Suprapubic skin (tissue), 4 donors: ENCODE results near the gene MYO5A. TPM values are rescaled to one million over a fixed set of nuclear protein-coding genes. Genes with fewer than 3 reads are reported as not detected.

Source experiments
- DNase-seq, 2 donors: peaks; one replicate each; pipeline ENCODE4 v3.0.0-alpha.2; 2019; ENCODE audit warnings: low spot score in 2 of 2
- H3K27ac ChIP-seq: fragments of 200-600 bp; sonication (generic); one replicate; pipeline ENCODE4 v1.5.1; 2019
- H3K27me3 ChIP-seq: fragments of 200-600 bp; sonication (generic); one replicate; pipeline ENCODE4 v1.5.1; 2019
- H3K36me3 ChIP-seq: fragments of 200-600 bp; sonication (generic); one replicate; pipeline ENCODE4 v1.5.1; 2019
- H3K4me1 ChIP-seq: fragments of 200-600 bp; sonication (generic); one replicate; pipeline ENCODE4 v1.5.1; 2019
- H3K4me3 ChIP-seq: fragments of 200-600 bp; sonication (generic); one replicate; pipeline ENCODE4 v1.5.1; 2019; ENCODE audit warnings: mild to moderate bottlenecking
- H3K9me3 ChIP-seq: fragments of 200-600 bp; sonication (generic); one replicate; pipeline ENCODE4 v1.5.1; 2019
- EP300 ChIP-seq: sonication (generic); formaldehyde crosslinking; IDR thresholded peaks from one replicate; pipeline ENCODE4 v1.6.1; 2017; ENCODE audit warnings: antibody characterized with exemption
- POLR2A ChIP-seq, 2 donors: fragments of 450-650 bp; IDR thresholded peaks; one replicate each; pipeline ENCODE4 v1.6.1; 2017; ENCODE audit warnings: antibody characterized with exemption in 2 of 2, mild to moderate bottlenecking in 2 of 2, moderate library complexity in 2 of 2
- POLR2AphosphoS5 ChIP-seq, 3 donors: sonication (generic); formaldehyde crosslinking; IDR thresholded peaks; one replicate each; pipeline ENCODE4 v1.6.1; 2017; ENCODE audit warnings: antibody characterized with exemption in 3 of 3
- WGBS: methylation state at CpG from one replicate; pipeline ENCODE4 v1.1.5; 2018; 5-methylcytosine and 5-hydroxymethylcytosine counted together
- total RNA-seq, 4 donors: library from RNA; depleted of rRNA; stranded (reverse); fragments of >200 nt; gene quantifications; one replicate each; pipeline ENCODE4 v1.1.0, GENCODE V29; 2016
- TF ChIP-seq, protein P1 (sequence below), 2 donors: fragments of 200-600 bp in 1 of 2; fragments of 450-650 bp in 1 of 2; sonication (generic) in 1 of 2; IDR thresholded peaks; one replicate each; pipeline ENCODE4 v1.5.1; 2016 to 2019; ENCODE audit warnings: antibody characterized with exemption in 2 of 2, mild to moderate bottlenecking in 1 of 2, moderate library complexity in 1 of 2

The MYO5A gene
- total RNA-seq, 4 donors from 2014 or later = 37.4 to 73.7 (median 47.0) TPM

GRCh38 chr15:52511084-52511483 lies 17.6 kb downstream of the MYO5A start:
- TF ChIP-seq EP300 = no peak
- no peak for TF ChIP-seq POLR2AphosphoS5 (IDR thresholded peaks at IDR 0.05)
- TF ChIP-seq, protein P1, sequence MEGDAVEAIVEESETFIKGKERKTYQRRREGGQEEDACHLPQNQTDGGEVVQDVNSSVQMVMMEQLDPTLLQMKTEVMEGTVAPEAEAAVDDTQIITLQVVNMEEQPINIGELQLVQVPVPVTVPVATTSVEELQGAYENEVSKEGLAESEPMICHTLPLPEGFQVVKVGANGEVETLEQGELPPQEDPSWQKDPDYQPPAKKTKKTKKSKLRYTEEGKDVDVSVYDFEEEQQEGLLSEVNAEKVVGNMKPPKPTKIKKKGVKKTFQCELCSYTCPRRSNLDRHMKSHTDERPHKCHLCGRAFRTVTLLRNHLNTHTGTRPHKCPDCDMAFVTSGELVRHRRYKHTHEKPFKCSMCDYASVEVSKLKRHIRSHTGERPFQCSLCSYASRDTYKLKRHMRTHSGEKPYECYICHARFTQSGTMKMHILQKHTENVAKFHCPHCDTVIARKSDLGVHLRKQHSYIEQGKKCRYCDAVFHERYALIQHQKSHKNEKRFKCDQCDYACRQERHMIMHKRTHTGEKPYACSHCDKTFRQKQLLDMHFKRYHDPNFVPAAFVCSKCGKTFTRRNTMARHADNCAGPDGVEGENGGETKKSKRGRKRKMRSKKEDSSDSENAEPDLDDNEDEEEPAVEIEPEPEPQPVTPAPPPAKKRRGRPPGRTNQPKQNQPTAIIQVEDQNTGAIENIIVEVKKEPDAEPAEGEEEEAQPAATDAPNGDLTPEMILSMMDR (IDR thresholded peaks at IDR 0.05) = no peak
- TF ChIP-seq POLR2A (IDR thresholded peaks at IDR 0.05) = no peak
- Histone ChIP-seq H3K9me3 (no peaks in the 10 kb centered on the region), H3K36me3 (no peaks in the 10 kb centered on the region), H3K4me3 (no peak overlapping the region), H3K27me3 (no peaks in the 10 kb centered on the region), H3K27ac (no peak overlapping the region), H3K4me1 (peaks cover 30% of the 10 kb centered on the region)
- WGBS = 62% methylated on average over 2 of the region's 2 CpGs
- DNase-seq = no peak

GRCh38 chr15:52509500-52510245 lies 19.0 kb downstream of the MYO5A start:
- Histone ChIP-seq H3K27ac (no peak overlapping the region), H3K36me3 (no peaks in the 10 kb centered on the region), H3K27me3 (no peaks in the 10 kb centered on the region), H3K4me1 (peaks cover 29% of the 10 kb centered on the region), H3K4me3 (no peak overlapping the region), H3K9me3 (no peaks in the 10 kb centered on the region)
- WGBS = 73% methylated on average over 3 of the region's 3 CpGs
- TF ChIP-seq, protein P1 (IDR thresholded peaks at IDR 0.05) = no peak
- TF ChIP-seq POLR2A (IDR thresholded peaks at IDR 0.05) (no peak), EP300 (no peak), POLR2AphosphoS5 (IDR thresholded peaks at IDR 0.05) (no peak)
- DNase-seq = no peak

DNA sequence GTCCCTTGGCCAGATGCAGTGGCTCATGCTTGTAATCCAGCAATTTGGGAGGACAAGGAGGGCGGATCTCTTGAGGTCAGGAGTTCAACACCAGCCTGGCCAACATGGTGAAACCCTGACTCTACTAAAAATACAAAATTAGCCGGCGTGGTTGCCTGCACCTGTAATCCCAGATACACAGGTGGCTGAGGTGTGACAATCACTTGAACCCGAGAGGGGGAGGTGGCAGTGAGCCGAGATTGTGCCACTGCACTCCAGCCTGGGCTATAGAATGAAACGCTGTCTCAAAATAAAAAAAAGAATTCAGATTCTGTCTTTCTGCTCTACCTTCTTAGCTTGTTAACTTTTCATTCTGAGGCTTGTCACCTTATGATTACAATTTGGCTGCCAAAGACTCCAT lies 22.1 kb downstream of the MYO5A start:
- Histone ChIP-seq H3K4me1 (peaks cover 30% of the 10 kb centered on the region), H3K4me3 (no peak overlapping the region), H3K27me3 (no peaks in the 10 kb centered on the region), H3K27ac (no peak overlapping the region), H3K36me3 (no peaks in the 10 kb centered on the region), H3K9me3 (no peaks in the 10 kb centered on the region)
- TF ChIP-seq POLR2A (IDR thresholded peaks at IDR 0.05) (no peak), POLR2AphosphoS5 (IDR thresholded peaks at IDR 0.05) (no peak), EP300 (no peak)
- TF ChIP-seq, protein P1 (IDR thresholded peaks at IDR 0.05) = no peak
- no peak for DNase-seq
- 80% methylated on average over 6 of the region's 6 CpGs for WGBS

- TF ChIP-seq, protein P1 (IDR thresholded peaks at IDR 0.05) = no peak
- TF ChIP-seq POLR2AphosphoS5 (IDR thresholded peaks at IDR 0.05) (no peak), EP300 (no peak), POLR2A (IDR thresholded peaks at IDR 0.05) (no peak)
- no peak overlapping the region for H3K4me3 ChIP-seq
- H3K9me3 ChIP-seq = no peaks in the 10 kb centered on the region
- WGBS = 47% methylated on average over 6 of the region's 6 CpGs
- peak in 1 of 2 donors; percentile 78 for DNase-seq
- H3K27ac ChIP-seq = peak overlapping the region; percentile 33
- H3K4me1 ChIP-seq = peaks cover 30% of the 10 kb centered on the region
- H3K27me3 ChIP-seq = no peaks in the 10 kb centered on the region
- no peaks in the 10 kb centered on the region for H3K36me3 ChIP-seq
Observed at GRCh38 chr15:52505151-52505550, 23.5 kb downstream of the MYO5A start.

GRCh38 chr15:52503788-52504496 lies 24.7 kb downstream of the MYO5A start:
- H3K27me3 ChIP-seq = no peaks in the 10 kb centered on the region
- H3K4me1 ChIP-seq = peaks cover 22% of the 10 kb centered on the region
- H3K27ac ChIP-seq = no peak overlapping the region
- H3K4me3 ChIP-seq = no peak overlapping the region
- no peaks in the 10 kb centered on the region for H3K36me3 ChIP-seq
- 82% methylated on average over 5 of the region's 5 CpGs for WGBS
- TF ChIP-seq POLR2A (IDR thresholded peaks at IDR 0.05) = no peak
- TF ChIP-seq, protein P1 (IDR thresholded peaks at IDR 0.05) = no peak
- TF ChIP-seq POLR2AphosphoS5 (IDR thresholded peaks at IDR 0.05) = no peak
- no peak for TF ChIP-seq EP300
- no peaks in the 10 kb centered on the region for H3K9me3 ChIP-seq
- no peak for DNase-seq
